IPS-18a (cell line): Measurements from ENCODE around the gene RBMS1.

Experiments
- H3K27ac ChIP-seq: one replicate; pipeline ENCODE4 v1.5.1; 2013; ENCODE audit warnings: low read length
- H3K27me3 ChIP-seq: one replicate; pipeline ENCODE4 v1.6.1; 2013; ENCODE audit warnings: mild to moderate bottlenecking, low read length; ENCODE audit not compliant: control insufficient read depth, insufficient read depth
- H3K36me3 ChIP-seq: one replicate; pipeline ENCODE4 v1.6.1; 2013; ENCODE audit warnings: low read depth, low read length; ENCODE audit not compliant: control insufficient read depth
- H3K4me1 ChIP-seq: one replicate; pipeline ENCODE4 v1.6.1; 2013; ENCODE audit warnings: low read depth, low read length; ENCODE audit not compliant: control insufficient read depth
- H3K4me3 ChIP-seq: one replicate; pipeline ENCODE4 v1.5.1; 2013; ENCODE audit warnings: low read length
- H3K9ac ChIP-seq: one replicate; pipeline ENCODE4 v1.6.1; 2013; ENCODE audit warnings: mild to moderate bottlenecking, low read length, moderate library complexity
- H3K9me3 ChIP-seq: one replicate; pipeline ENCODE4 v1.6.1; 2013; ENCODE audit warnings: low read depth, low read length; ENCODE audit not compliant: control insufficient read depth

Gene RBMS1

DNA sequence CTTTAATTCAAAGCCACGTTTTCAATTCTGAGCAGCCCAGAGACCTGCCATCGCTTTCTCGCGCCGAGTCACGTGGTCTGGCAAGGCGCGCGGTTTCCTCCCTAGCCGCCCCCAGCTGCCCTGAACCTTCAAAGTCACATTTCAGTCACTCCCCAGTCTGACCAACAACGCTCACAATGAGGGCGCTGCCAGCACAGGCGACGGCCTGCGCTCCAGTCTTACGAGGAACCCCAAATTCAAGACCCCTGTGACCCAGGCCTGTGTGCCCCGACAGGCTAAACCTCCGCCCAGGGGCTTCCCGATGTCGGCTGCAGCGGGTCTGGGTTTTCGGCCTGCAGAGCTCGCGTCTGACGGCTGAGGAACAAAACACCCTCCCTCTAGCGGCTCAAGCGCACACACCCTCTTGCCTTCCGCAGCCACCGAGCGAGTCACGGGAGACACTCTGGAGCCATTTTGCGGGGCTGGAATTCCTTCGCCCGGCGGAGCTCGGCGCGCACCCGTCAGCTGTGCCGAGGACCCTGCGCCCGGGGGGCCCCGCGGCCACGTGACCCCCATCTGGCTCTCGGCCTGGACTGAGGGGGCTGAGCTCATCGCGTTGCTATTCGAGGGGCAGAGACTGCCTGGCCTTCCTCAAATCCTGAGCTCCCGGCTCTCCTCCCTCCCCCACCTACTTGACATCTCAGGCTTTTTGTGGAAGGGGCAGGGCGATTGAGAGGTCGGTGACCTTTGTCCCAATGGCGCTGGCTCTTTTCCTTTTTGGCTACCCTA, 223.6 kb downstream of the RBMS1 start:
- Histone ChIP-seq H3K36me3 (peaks cover 9% of the 10 kb centered on the region), H3K27me3 (peaks cover 14% of the 10 kb centered on the region), H3K9ac (peak overlapping the region; percentile 80), H3K4me1 (peaks cover 22% of the 10 kb centered on the region), H3K9me3 (no peaks in the 10 kb centered on the region), H3K4me3 (peak overlapping the region; percentile 62), H3K27ac (peak overlapping the region; percentile 46)

DNA sequence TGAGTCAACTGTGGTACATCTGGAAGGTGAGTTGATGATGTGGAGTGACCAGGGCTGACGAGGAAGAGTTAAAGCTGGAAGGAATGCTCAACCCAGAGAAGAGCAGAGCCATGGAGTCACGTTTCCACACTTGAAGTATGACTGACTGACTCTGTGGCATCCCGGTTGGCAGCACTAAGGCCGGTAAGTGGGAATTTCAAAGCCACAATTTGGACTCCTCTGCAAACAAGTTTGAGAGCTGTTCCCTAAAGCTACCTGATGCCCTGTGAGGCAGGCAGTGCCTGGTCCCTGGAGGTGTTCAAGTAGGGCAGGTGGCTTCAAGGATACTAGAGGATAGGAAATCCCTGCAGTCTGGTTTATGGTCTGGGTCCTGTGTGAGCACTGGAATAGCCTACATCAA, 224.2 kb downstream of the RBMS1 start:
- Histone ChIP-seq H3K9me3 (no peaks in the 10 kb centered on the region), H3K4me3 (peak overlapping the region; percentile 62), H3K27me3 (peaks cover 14% of the 10 kb centered on the region), H3K4me1 (peaks cover 22% of the 10 kb centered on the region), H3K27ac (no peak overlapping the region), H3K9ac (peak overlapping the region; percentile 80), H3K36me3 (peaks cover 3% of the 10 kb centered on the region)

DNA sequence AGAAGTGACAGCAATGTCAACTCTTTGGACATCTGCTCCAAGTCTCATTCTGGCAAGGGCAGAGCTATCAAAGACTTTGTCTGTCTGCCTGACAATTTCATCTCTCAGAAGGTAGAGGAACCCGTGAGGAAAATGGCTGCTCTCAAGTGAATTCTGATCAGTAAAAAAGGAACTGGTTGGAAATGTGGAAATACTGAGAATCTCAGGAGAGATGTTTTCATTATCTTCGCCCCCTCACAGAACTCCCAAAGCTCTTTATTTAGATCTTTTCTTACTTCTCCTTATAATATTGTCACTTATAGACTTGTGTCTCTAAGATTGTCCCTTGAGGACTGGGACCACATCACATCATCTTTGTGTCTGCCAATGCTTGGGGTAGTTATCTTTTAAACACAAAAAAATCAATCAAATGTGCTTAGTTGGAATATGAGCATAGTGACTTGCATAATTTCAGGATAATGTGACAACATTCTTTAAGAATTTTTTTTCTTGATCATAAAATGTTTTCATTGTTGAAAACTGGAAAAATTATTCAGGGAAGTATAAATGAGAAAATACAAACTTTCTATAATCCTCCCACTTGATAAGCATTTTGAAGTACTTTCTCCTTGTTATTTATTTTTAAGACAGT, 225.3 kb downstream of the RBMS1 start:
- no peaks in the 10 kb centered on the region for H3K9me3 ChIP-seq
- H3K27ac ChIP-seq: no peak overlapping the region
- peaks cover 22% of the 10 kb centered on the region for H3K4me1 ChIP-seq
- no peak overlapping the region for H3K9ac ChIP-seq
- peaks cover 3% of the 10 kb centered on the region for H3K36me3 ChIP-seq
- peaks cover 14% of the 10 kb centered on the region for H3K27me3 ChIP-seq
- no peak overlapping the region for H3K4me3 ChIP-seq

DNA sequence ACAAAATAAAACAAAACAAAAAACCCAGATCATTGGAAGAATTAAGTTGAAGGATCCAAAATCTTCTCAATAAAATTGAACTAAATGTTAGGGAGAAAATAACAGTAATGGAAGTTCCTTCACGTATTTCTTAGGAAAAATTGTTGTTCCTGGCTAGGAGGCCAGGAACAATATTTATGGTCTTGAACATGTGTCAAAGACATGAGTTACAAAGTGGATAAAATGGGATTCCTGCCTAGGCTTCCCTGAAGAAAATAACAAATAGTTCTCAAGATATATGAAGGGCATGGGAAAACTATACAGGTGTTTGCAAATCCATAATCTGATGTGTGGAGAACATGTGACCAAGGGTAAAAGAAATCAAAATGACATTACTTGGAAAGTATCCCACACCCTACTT, 225.9 kb downstream of the RBMS1 start:
- Histone ChIP-seq H3K27ac (no peak overlapping the region), H3K9me3 (no peaks in the 10 kb centered on the region), H3K4me3 (no peak overlapping the region), H3K4me1 (peaks cover 22% of the 10 kb centered on the region), H3K9ac (no peak overlapping the region), H3K36me3 (no peaks in the 10 kb centered on the region), H3K27me3 (peaks cover 14% of the 10 kb centered on the region)

GRCh38 chr2:160267022-160267421, 226.6 kb downstream of the RBMS1 start:
- peaks cover 22% of the 10 kb centered on the region for H3K4me1 ChIP-seq
- H3K27me3 ChIP-seq: peaks cover 14% of the 10 kb centered on the region
- H3K4me3 ChIP-seq: no peak overlapping the region
- no peaks in the 10 kb centered on the region for H3K9me3 ChIP-seq
- no peaks in the 10 kb centered on the region for H3K36me3 ChIP-seq
- H3K27ac ChIP-seq: no peak overlapping the region
- H3K9ac ChIP-seq: no peak overlapping the region

DNA sequence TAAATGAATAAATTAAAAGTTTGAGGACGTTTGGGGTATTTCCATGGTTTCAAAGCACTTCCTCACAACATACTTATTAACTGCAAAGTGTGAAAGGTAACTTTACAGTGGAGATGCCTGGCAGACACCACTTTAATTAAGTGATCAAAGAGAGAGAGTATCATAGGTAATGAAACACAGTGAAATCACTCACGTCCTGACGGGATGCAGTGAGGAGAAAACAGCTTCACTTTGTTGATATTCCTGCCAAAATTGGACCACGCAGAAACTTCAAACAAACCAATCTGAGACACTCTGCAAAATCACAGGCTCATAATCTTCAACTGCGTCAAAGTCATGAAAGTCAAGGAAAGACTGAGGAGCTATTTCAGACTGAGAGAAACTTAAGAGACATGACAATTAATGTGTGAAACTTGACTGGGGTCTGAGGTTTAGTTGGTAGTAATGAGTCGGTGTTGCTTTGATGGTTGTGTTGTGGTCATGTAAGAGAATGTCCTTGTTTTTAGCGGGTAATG, 227.5 kb downstream of the RBMS1 start:
- no peaks in the 10 kb centered on the region for H3K36me3 ChIP-seq
- peaks cover 13% of the 10 kb centered on the region for H3K4me1 ChIP-seq
- no peak overlapping the region for H3K9ac ChIP-seq
- H3K4me3 ChIP-seq: no peak overlapping the region
- no peak overlapping the region for H3K27ac ChIP-seq
- peaks cover 14% of the 10 kb centered on the region for H3K27me3 ChIP-seq
- no peaks in the 10 kb centered on the region for H3K9me3 ChIP-seq

- H3K27me3 ChIP-seq: peaks cover 10% of the 10 kb centered on the region
- peaks cover 2% of the 10 kb centered on the region for H3K4me1 ChIP-seq
- no peaks in the 10 kb centered on the region for H3K36me3 ChIP-seq
- H3K9ac ChIP-seq: no peak overlapping the region
- H3K4me3 ChIP-seq: no peak overlapping the region
- H3K27ac ChIP-seq: no peak overlapping the region
- H3K9me3 ChIP-seq: no peaks in the 10 kb centered on the region
Observed at GRCh38 chr2:160264308-160264707, 229.3 kb downstream of the RBMS1 start.

- no peaks in the 10 kb centered on the region for H3K9me3 ChIP-seq
- no peaks in the 10 kb centered on the region for H3K36me3 ChIP-seq
- H3K4me3 ChIP-seq: no peak overlapping the region
- H3K9ac ChIP-seq: no peak overlapping the region
- H3K27ac ChIP-seq: no peak overlapping the region
- H3K4me1 ChIP-seq: no peaks in the 10 kb centered on the region
- H3K27me3 ChIP-seq: no peaks in the 10 kb centered on the region
Observed at GRCh38 chr2:160261732-160262131, 231.9 kb downstream of the RBMS1 start.

- Histone ChIP-seq H3K27ac (no peak overlapping the region), H3K4me3 (no peak overlapping the region), H3K9me3 (no peaks in the 10 kb centered on the region), H3K9ac (no peak overlapping the region), H3K4me1 (no peaks in the 10 kb centered on the region), H3K36me3 (no peaks in the 10 kb centered on the region), H3K27me3 (no peaks in the 10 kb centered on the region)
Observed at GRCh38 chr2:160258492-160258805, 235.2 kb downstream of the RBMS1 start.

DNA sequence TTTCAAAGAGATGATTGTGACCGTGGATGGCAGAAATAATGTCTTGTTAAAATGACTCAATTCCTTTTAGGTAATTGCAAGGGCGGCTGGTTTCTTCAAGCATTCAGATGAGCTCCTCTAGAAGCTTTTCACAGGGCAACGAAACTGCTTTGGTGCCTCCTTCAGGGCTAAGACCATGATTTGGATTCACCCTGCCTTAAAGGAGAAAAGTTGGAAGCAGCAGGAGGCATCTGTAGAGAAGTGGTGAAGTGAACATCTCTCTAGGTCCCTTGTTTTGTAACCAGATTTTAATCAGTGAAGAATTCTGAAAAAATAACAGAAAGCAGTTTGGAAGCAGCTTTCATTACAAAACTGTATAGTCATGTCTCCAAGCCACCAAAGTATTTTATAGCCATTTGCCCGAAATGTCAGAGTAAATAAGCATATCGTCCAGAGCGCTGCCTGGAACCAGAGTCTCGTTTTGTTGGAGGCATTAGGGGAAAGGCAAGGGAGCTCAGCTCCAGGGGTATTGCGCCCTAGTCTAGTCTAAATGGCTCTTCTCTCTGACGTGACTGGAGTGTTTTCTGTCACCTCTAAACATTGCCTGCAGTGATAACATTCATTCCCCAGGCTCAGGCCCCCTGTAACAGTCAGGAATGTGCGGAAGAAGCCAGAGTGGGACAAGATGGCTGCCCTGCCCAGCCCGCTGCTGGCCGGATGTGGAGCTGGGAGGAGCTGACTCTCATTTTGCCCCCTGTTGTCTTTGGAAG, 235.7 kb downstream of the RBMS1 start:
- Histone ChIP-seq H3K4me3 (no peak overlapping the region), H3K4me1 (no peaks in the 10 kb centered on the region), H3K27me3 (no peaks in the 10 kb centered on the region), H3K27ac (no peak overlapping the region), H3K9me3 (no peaks in the 10 kb centered on the region), H3K36me3 (no peaks in the 10 kb centered on the region), H3K9ac (no peak overlapping the region)

DNA sequence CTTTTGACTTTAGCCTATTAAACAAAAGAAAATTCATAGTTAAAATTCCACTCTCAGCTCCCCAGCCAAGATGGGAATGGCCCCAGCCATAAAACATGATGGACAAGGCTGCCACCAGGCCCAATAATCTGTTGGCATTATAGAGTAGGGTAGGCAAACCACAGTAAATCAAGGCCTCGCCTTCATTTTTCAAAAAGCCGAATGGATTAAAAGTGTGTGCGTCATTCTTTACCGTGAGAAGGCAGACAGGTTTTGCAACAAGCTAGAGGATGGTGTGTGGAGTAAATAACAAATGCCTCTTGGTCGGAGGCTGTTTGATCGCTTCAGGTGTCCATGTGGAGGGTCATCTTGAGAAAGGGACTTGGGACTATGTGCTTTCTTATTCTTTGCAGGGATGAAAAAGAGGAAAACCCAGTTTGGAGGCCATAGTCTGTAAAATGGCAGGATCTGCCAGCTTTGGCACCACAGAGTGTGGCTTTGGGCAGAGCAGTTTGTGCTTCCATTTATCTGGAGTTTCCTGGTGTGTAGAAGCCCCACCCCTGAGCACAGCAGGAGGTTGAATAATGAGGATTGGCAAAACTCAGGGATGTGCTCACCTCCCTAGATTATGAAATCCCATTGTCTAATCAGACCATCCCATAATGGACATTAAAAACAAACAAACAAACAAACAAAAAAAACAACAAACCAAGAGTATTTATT, 236.4 kb downstream of the RBMS1 start:
- H3K27me3 ChIP-seq: no peaks in the 10 kb centered on the region
- H3K36me3 ChIP-seq: no peaks in the 10 kb centered on the region
- H3K9me3 ChIP-seq: no peaks in the 10 kb centered on the region
- H3K4me1 ChIP-seq: no peaks in the 10 kb centered on the region
- H3K4me3 ChIP-seq: no peak overlapping the region
- H3K27ac ChIP-seq: no peak overlapping the region
- H3K9ac ChIP-seq: no peak overlapping the region
